Smooth muscle cell (in vitro differentiated cells): Measurements from ENCODE around the gene ABHD11. TPM values are rescaled to one million over a fixed set of nuclear protein-coding genes. Genes with fewer than 3 reads are reported as not detected.
"Not testable (repeated sequence)": the region's sequence is repeated elsewhere in the genome, so short reads cannot be mapped to it uniquely, and the experiment has no call there.

ENCODE experiments used
- DNase-seq: peaks from one replicate; lab custom pipeline; 2025; ENCODE audit not compliant: unreplicated experiment; lab: John Stamatoyannopoulos, UW
- H2AFZ ChIP-seq: fragments of 200-600 bp; sonication (generic); 2 replicates; pipeline ENCODE4 v1.6.0; 2016; ENCODE audit warnings: antibody characterized with exemption, low read depth, mild to moderate bottlenecking
- H3F3A ChIP-seq: fragments of 200-600 bp; sonication (generic); 2 replicates; pipeline ENCODE4 v1.6.0; 2017; ENCODE audit warnings: antibody characterized with exemption, low read depth
- H3K27ac ChIP-seq: fragments of 200-600 bp; sonication (generic); 2 replicates; pipeline ENCODE4 v1.5.1; 2016; ENCODE audit warnings: low read depth, mild to moderate bottlenecking
- H3K27me3 ChIP-seq: fragments of 200-600 bp; sonication (generic); 2 replicates; pipeline ENCODE4 v1.6.1; 2016; ENCODE audit warnings: low read depth, mild to moderate bottlenecking
- H3K36me3 ChIP-seq: fragments of 200-600 bp; sonication (generic); 2 replicates; pipeline ENCODE4 v1.5.1; 2016; ENCODE audit warnings: low read depth
- H3K4me1 ChIP-seq: fragments of 200-600 bp; sonication (generic); 2 replicates; pipeline ENCODE4 v1.5.1; 2016; ENCODE audit warnings: low read depth
- H3K4me2 ChIP-seq: fragments of 200-600 bp; sonication (generic); 2 replicates; pipeline ENCODE4 v1.6.0; 2016; ENCODE audit warnings: mild to moderate bottlenecking
- H3K4me3 ChIP-seq: fragments of 200-600 bp; sonication (generic); 2 replicates; pipeline ENCODE4 v1.5.1; 2016; ENCODE audit warnings: mild to moderate bottlenecking
- H3K79me2 ChIP-seq: fragments of 200-600 bp; sonication (generic); 2 replicates; pipeline ENCODE4 v1.6.0; 2016; ENCODE audit warnings: low read depth, mild to moderate bottlenecking
- H3K9ac ChIP-seq: fragments of 200-600 bp; sonication (generic); 2 replicates; pipeline ENCODE4 v1.6.0; 2016; ENCODE audit warnings: low read depth
- H3K9me3 ChIP-seq: fragments of 200-600 bp; sonication (generic); replicated peaks from 2 replicates; pipeline ENCODE4 v1.5.1; 2016; ENCODE audit warnings: low read depth
- H4K20me1 ChIP-seq: fragments of 200-600 bp; sonication (generic); 2 replicates; pipeline ENCODE4 v1.6.0; 2016; ENCODE audit warnings: low read depth
- WGBS: methylation state at CpG from one replicate; pipeline ENCODE4 v1.1.7; 2016; ENCODE audit warnings: low lambda C conversion rate; 5-methylcytosine and 5-hydroxymethylcytosine counted together
- polyA plus RNA-seq: library from polyadenylated mRNA; unstranded; fragments of >200 nt; fragmentation: Nextera tagmentation; extraction: Ambion mirVana; gene quantifications from 2 replicates; pipeline ENCODE4 v1.2.1, GENCODE V29; 2016
- total RNA-seq: library from RNA; depleted of rRNA; stranded (reverse); fragments of >200 nt; gene quantifications from 2 replicates; pipeline ENCODE4 v1.2.3, GENCODE V29; 2014
- TF ChIP-seq, protein P1 (sequence below): fragments of 200-600 bp; sonication (generic); IDR thresholded peaks from 2 replicates; pipeline ENCODE4 v1.5.1; 2017; ENCODE audit warnings: borderline replicate concordance, mild to moderate bottlenecking, antibody characterized with exemption; ENCODE audit not compliant: insufficient read depth, poor library complexity, severe bottlenecking

ABHD11 gene
- total and polyA plus RNA-seq, 2 experiments from 2014 or later: 14.1 to 16.5 TPM

DNA sequence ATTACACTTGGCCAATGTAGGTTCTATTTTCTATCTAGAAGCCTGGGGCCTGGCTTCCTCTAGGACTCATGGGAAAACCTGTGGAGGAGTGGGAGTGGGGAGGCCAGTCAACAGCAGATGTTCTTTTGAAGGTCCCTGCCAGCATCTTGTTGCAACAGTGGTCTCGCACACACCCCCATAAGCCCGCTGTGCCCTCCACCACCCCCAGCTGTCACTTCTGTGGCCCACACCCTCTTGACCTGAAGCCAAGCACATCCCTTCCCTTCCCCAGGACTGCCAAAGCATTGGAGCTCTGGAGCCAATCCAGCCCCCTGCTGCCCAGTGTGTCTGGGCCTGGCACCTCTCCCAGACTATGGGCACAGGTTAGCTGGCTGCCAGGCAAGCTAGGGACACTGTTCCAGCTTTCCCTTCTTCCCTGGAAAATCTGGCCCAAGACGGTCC, 17.2 kb downstream of the ABHD11 start:
- Histone ChIP-seq H3F3A (no peaks in the 10 kb centered on the region), H3K27ac (no peak overlapping the region), H3K36me3 (no peaks in the 10 kb centered on the region), H3K79me2 (peaks cover 18% of the 10 kb centered on the region), H3K4me2 (no peak overlapping the region), H3K4me3 (no peak overlapping the region), H4K20me1 (peaks cover 22% of the 10 kb centered on the region), H3K9ac (no peak overlapping the region), H2AFZ (no peak overlapping the region), H3K27me3 (no peaks in the 10 kb centered on the region), H3K4me1 (no peaks in the 10 kb centered on the region), H3K9me3 (no peaks in the 10 kb centered on the region)
- TF ChIP-seq, protein P1, sequence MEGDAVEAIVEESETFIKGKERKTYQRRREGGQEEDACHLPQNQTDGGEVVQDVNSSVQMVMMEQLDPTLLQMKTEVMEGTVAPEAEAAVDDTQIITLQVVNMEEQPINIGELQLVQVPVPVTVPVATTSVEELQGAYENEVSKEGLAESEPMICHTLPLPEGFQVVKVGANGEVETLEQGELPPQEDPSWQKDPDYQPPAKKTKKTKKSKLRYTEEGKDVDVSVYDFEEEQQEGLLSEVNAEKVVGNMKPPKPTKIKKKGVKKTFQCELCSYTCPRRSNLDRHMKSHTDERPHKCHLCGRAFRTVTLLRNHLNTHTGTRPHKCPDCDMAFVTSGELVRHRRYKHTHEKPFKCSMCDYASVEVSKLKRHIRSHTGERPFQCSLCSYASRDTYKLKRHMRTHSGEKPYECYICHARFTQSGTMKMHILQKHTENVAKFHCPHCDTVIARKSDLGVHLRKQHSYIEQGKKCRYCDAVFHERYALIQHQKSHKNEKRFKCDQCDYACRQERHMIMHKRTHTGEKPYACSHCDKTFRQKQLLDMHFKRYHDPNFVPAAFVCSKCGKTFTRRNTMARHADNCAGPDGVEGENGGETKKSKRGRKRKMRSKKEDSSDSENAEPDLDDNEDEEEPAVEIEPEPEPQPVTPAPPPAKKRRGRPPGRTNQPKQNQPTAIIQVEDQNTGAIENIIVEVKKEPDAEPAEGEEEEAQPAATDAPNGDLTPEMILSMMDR: no peak
- DNase-seq: no peak
- 92% methylated on average over 3 of the region's 3 CpGs for WGBS

DNA sequence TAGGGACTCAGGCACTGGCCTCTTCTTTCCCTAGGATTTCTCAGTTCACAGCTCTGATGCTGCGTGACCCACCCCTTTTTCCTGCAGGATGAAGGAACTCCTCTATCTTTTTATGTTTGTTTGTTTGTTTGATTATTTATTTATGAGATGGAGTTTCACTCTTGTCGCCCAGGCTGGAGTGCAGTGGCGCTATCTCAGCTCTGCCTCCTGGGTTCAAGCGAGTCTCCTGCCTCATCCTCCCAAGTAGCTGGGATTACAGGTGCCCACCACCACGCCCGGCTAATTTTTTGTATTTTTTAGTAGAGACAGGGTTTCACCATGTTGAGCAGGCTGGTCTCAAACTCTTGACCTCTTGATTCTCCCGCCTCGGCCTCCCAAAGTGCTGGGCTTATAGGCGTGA, 18.2 kb downstream of the ABHD11 start:
- H3K27me3 ChIP-seq, H3K27ac ChIP-seq, H3K4me1 ChIP-seq, H3F3A ChIP-seq, DNase-seq, H3K9ac ChIP-seq, H3K9me3 ChIP-seq, H3K36me3 ChIP-seq, H3K4me3 ChIP-seq, H3K4me2 ChIP-seq, H2AFZ ChIP-seq: not testable (repeated sequence)
- H4K20me1 ChIP-seq: peaks cover 30% of the 10 kb centered on the region
- peaks cover 21% of the 10 kb centered on the region for H3K79me2 ChIP-seq
- 95% methylated on average over 9 of the region's 9 CpGs for WGBS

DNA sequence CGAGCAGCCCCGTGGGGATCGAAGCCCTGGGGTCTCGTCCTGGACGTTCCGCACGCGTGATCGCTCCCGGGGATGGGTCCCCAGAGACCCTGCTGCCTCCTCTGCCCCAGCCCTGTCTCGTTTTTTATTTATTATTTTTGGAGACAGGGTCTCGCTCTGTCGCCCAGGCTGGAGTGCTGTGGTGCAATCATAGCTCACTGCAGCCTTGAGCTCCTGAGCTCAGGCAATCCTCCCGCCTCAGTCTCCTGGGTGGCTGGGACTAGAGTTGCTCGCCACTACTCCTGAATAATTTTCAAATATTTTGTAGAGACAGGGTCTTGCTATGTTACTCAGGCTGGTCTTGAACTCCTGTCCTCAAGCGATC, 18.8 kb downstream of the ABHD11 start:
- no peak overlapping the region for H3K9ac ChIP-seq
- WGBS: 9% methylated on average over 16 of the region's 16 CpGs
- H2AFZ ChIP-seq: no peak overlapping the region
- H3K4me2 ChIP-seq: peak overlapping the region; percentile 84
- TF ChIP-seq, protein P1: no peak
- H3F3A ChIP-seq: peaks cover 2% of the 10 kb centered on the region
- H3K36me3 ChIP-seq: no peaks in the 10 kb centered on the region
- H3K79me2 ChIP-seq: peaks cover 21% of the 10 kb centered on the region
- H4K20me1 ChIP-seq: peaks cover 36% of the 10 kb centered on the region
- no peaks in the 10 kb centered on the region for H3K9me3 ChIP-seq
- no peaks in the 10 kb centered on the region for H3K27me3 ChIP-seq
- H3K4me3 ChIP-seq: peak overlapping the region; percentile 48
- no peak overlapping the region for H3K27ac ChIP-seq
- DNase-seq: no peak
- no peaks in the 10 kb centered on the region for H3K4me1 ChIP-seq

DNA sequence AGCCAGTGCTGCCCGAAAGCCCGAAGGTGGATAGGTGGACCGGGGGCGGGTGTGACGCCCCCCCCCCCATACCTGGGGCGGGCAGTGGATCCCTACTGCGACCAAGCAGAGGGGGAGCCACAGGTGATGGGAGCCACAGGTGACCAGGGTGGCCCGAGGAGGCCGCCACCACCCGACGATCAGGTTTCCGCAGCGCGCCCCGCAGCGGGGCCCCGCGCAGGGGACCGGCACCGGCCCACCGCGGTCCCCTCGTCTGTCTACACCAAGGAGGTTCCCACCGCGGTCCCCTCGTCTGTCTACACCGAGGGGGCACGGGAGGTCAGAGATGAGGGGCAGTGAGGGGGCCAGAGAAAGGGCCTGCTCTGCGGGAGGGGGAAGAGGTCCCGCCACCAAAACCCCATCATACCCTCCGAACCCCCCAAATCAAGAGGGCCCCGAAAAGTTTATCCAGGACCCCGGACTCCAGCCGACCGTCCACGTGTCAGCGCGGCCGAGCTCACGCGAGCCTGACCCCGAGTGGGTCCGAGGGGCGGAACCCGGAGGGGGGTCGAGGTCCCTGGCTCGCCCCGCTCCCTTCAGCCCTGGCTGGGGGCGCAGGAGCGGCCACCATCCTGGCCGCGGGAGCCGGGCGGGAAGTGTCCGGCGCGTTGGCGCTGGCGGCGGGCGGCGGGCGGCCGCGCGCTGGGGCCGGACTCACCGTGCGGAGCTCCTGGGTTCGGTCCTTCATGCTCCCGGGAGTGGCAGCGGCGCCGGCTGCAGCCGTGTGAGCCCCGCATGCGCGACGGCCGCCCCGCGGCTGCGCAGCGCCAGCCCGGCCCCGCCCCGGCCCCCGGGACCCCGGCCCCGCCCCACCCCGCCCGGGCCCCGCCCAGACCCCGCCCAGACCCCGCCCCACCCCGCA, 19.4 kb downstream of the ABHD11 start, which contains the start of gene STX1A:
STX1A (minus strand) TSS at position 765 of the 901 bp plus-strand sequence; CDS start at position 727, 38 bp downstream.
- Histone ChIP-seq H2AFZ (no peak within 1 kb of the TSS), H3K79me2 (peaks cover 21% of the 10 kb centered on the region), H3K4me1 (no peaks in the 10 kb centered on the region), H3K27me3 (no peaks in the 10 kb centered on the region), H3K9me3 (no peaks in the 10 kb centered on the region), H3F3A (peaks cover 4% of the 10 kb centered on the region), H3K9ac (peak within 1 kb of the TSS; percentile 78), H3K4me2 (peak within 1 kb of the TSS; percentile 90), H3K27ac (no peak within 1 kb of the TSS), H3K36me3 (no peaks in the 10 kb centered on the region), H4K20me1 (peaks cover 43% of the 10 kb centered on the region), H3K4me3 (peak within 1 kb of the TSS; percentile 77)
- TF ChIP-seq, protein P1: no peak
- DNase-seq: peak; percentile 45
- WGBS: 3% methylated on average over 77 of the region's 96 CpGs
